Adipocyte (in vitro differentiated cells): ENCODE measurements around the gene GRIP1.
"Not testable (repeated sequence)": the region's sequence is repeated elsewhere in the genome, so short reads cannot be mapped to it uniquely, and the experiment has no call there.

ENCODE experiments used
- DNase-seq: peaks from one replicate; pipeline ENCODE4 v3.0.0-alpha.2; 2015; ENCODE audit warnings: low read depth
- H3K27me3 ChIP-seq: replicated peaks from 2 replicates; pipeline ENCODE4 v1.7.0; 2013; ENCODE audit warnings: mild to moderate bottlenecking, low read length, moderate library complexity; ENCODE audit not compliant: control insufficient read depth, insufficient read depth
- H3K36me3 ChIP-seq: 2 replicates; pipeline ENCODE4 v1.7.0; 2013; ENCODE audit warnings: low read length, mild to moderate bottlenecking, moderate library complexity; ENCODE audit not compliant: control insufficient read depth, insufficient read depth, severe bottlenecking
- H3K4me1 ChIP-seq: 2 replicates; pipeline ENCODE4 v1.7.0; 2013; ENCODE audit warnings: mild to moderate bottlenecking, low read length, moderate library complexity; ENCODE audit not compliant: control insufficient read depth, insufficient read depth
- H3K4me3 ChIP-seq: 2 replicates; pipeline ENCODE4 v1.7.0; 2013; ENCODE audit warnings: mild to moderate bottlenecking, low read length, moderate library complexity
- H3K9ac ChIP-seq: 2 replicates; pipeline ENCODE4 v1.7.0; 2013; ENCODE audit warnings: mild to moderate bottlenecking, low read length, moderate library complexity
- H3K9me3 ChIP-seq: 2 replicates; pipeline ENCODE4 v1.7.0; 2013; ENCODE audit warnings: mild to moderate bottlenecking, low read length, moderate library complexity; ENCODE audit not compliant: control insufficient read depth

GRIP1 gene

GRCh38 chr12:66312189-66312588 lies 366.7 kb downstream of the GRIP1 start:
- H3K27me3 ChIP-seq, result no peaks in the 10 kb centered on the region
- peaks cover 3% of the 10 kb centered on the region for H3K36me3 ChIP-seq
- H3K9ac ChIP-seq, result no peak overlapping the region
- no peaks in the 10 kb centered on the region for H3K9me3 ChIP-seq
- H3K4me1 ChIP-seq, result no peaks in the 10 kb centered on the region
- H3K4me3 ChIP-seq, result no peak overlapping the region
- no peak for DNase-seq

- Histone ChIP-seq H3K9ac (no peak overlapping the region), H3K4me1 (no peaks in the 10 kb centered on the region), H3K27me3 (no peaks in the 10 kb centered on the region), H3K4me3 (no peak overlapping the region), H3K9me3 (no peaks in the 10 kb centered on the region), H3K36me3 (peaks cover 3% of the 10 kb centered on the region)
- DNase-seq, result no peak
Observed at GRCh38 chr12:66309606-66310005, 369.3 kb downstream of the GRIP1 start.

- no peak overlapping the region for H3K4me3 ChIP-seq
- no peaks in the 10 kb centered on the region for H3K9me3 ChIP-seq
- no peak overlapping the region for H3K9ac ChIP-seq
- no peak for DNase-seq
- no peaks in the 10 kb centered on the region for H3K36me3 ChIP-seq
- no peaks in the 10 kb centered on the region for H3K27me3 ChIP-seq
- H3K4me1 ChIP-seq, result peaks cover 7% of the 10 kb centered on the region
Observed at GRCh38 chr12:66304296-66304900, 374.5 kb downstream of the GRIP1 start.

- not testable (repeated sequence) for H3K36me3 ChIP-seq, H3K4me1 ChIP-seq, DNase-seq, H3K9ac ChIP-seq, H3K27me3 ChIP-seq, H3K9me3 ChIP-seq
- H3K4me3 ChIP-seq, result peak overlapping the region; percentile 88
Observed at GRCh38 chr12:66303316-66303804, 375.5 kb downstream of the GRIP1 start.

- Histone ChIP-seq H3K9me3 (no peaks in the 10 kb centered on the region), H3K27me3 (no peaks in the 10 kb centered on the region), H3K36me3 (no peaks in the 10 kb centered on the region), H3K4me1 (peaks cover 7% of the 10 kb centered on the region), H3K9ac (peak overlapping the region; percentile 82), H3K4me3 (peak overlapping the region; percentile 88)
- no peak for DNase-seq
Observed at GRCh38 chr12:66302827-66303169, 376.1 kb downstream of the GRIP1 start.

- H3K4me3 ChIP-seq, result peak within 1 kb of the TSS; percentile 88
- H3K27me3 ChIP-seq, result no peaks in the 10 kb centered on the region
- H3K9ac ChIP-seq, result peak within 1 kb of the TSS; percentile 82
- DNase-seq, result peak; percentile 98
- no peaks in the 10 kb centered on the region for H3K9me3 ChIP-seq
- H3K36me3 ChIP-seq, result no peaks in the 10 kb centered on the region
- peaks cover 7% of the 10 kb centered on the region for H3K4me1 ChIP-seq
Observed at GRCh38 chr12:66301944-66302826, 376.7 kb downstream of the GRIP1 start, which contains the start of gene HELB. Gene HELB (plus strand): TSS chr12:66302493. CDS start chr12:66302604, 111 bp downstream.

- Histone ChIP-seq H3K9ac (no peak overlapping the region), H3K27me3 (no peaks in the 10 kb centered on the region), H3K36me3 (no peaks in the 10 kb centered on the region), H3K4me3 (no peak overlapping the region), H3K4me1 (peaks cover 3% of the 10 kb centered on the region), H3K9me3 (no peaks in the 10 kb centered on the region)
- DNase-seq, result no peak
Observed at GRCh38 chr12:66297923-66298322, 381.0 kb downstream of the GRIP1 start.
